ENCODE data around the gene SCN3A. TPM values are rescaled to one million over a fixed set of nuclear protein-coding genes. Genes with fewer than 3 reads are reported as not detected.

The SCN3A gene
- total RNA-seq, 2 donors from 2014 or later, result 0.40 to 0.80 TPM

GRCh38 chr2:165113414-165113813 is 90.4 kb downstream of the SCN3A start:
- no peaks in the 10 kb centered on the region for H3K36me3 ChIP-seq
- no peak for DNase-seq
- no peaks in the 10 kb centered on the region for H3K27me3 ChIP-seq
- no peak overlapping the region for H3K27ac ChIP-seq
- H3K4me1 ChIP-seq, result no peaks in the 10 kb centered on the region
- H3K4me3 ChIP-seq, result no peak overlapping the region
- intact Hi-C loops (cut with DNase I), result no loop called here
- no peaks in the 10 kb centered on the region for H3K9me3 ChIP-seq
- TF ChIP-seq, protein P1, sequence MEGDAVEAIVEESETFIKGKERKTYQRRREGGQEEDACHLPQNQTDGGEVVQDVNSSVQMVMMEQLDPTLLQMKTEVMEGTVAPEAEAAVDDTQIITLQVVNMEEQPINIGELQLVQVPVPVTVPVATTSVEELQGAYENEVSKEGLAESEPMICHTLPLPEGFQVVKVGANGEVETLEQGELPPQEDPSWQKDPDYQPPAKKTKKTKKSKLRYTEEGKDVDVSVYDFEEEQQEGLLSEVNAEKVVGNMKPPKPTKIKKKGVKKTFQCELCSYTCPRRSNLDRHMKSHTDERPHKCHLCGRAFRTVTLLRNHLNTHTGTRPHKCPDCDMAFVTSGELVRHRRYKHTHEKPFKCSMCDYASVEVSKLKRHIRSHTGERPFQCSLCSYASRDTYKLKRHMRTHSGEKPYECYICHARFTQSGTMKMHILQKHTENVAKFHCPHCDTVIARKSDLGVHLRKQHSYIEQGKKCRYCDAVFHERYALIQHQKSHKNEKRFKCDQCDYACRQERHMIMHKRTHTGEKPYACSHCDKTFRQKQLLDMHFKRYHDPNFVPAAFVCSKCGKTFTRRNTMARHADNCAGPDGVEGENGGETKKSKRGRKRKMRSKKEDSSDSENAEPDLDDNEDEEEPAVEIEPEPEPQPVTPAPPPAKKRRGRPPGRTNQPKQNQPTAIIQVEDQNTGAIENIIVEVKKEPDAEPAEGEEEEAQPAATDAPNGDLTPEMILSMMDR (IDR thresholded peaks at IDR 0.05), result no peak
- no peak overlapping the region for H3K9ac ChIP-seq (ENCODE audit: low read depth in 2 of 2, low read length in 2 of 2)

DNA sequence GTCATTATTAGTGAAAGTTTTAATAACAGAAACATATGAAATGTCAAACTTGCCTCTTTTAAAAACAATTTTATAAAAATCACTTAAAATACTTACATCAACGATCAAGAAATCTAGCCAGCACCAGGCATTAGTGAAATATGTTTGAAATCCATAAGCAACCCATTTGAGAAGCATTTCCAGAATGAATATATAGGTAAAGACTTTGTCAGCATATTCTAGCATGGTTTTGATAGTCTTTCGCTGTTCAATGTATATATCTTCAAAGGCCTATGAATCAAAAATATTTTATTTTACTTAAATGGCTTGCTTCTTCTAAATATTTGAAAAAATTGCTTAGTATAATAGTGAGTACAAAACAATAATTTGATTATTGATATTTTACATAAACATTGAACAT is 91.1 kb downstream of the SCN3A start:
- Histone ChIP-seq H3K4me3 (no peak overlapping the region), H3K27me3 (no peaks in the 10 kb centered on the region), H3K9me3 (no peaks in the 10 kb centered on the region), H3K4me1 (no peaks in the 10 kb centered on the region), H3K27ac (no peak overlapping the region), H3K9ac (ENCODE audit: low read depth in 2 of 2, low read length in 2 of 2) (no peak overlapping the region), H3K36me3 (no peaks in the 10 kb centered on the region)
- intact Hi-C loops (cut with DNase I), result no loop called here
- no peak for DNase-seq
- TF ChIP-seq, protein P1 (IDR thresholded peaks at IDR 0.05), result no peak

- no peak for DNase-seq
- intact Hi-C loops (cut with DNase I), result no loop called here
- Histone ChIP-seq H3K4me3 (no peak overlapping the region), H3K9me3 (no peaks in the 10 kb centered on the region), H3K4me1 (no peaks in the 10 kb centered on the region), H3K9ac (ENCODE audit: low read depth in 2 of 2, low read length in 2 of 2) (no peak overlapping the region), H3K27ac (no peak overlapping the region), H3K27me3 (no peaks in the 10 kb centered on the region), H3K36me3 (no peaks in the 10 kb centered on the region)
- TF ChIP-seq, protein P1 (IDR thresholded peaks at IDR 0.05), result no peak
Measured at GRCh38 chr2:165112133-165112573, 91.7 kb downstream of the SCN3A start.

- Histone ChIP-seq H3K9ac (ENCODE audit: low read depth in 2 of 2, low read length in 2 of 2) (no peak overlapping the region), H3K9me3 (no peaks in the 10 kb centered on the region), H3K27ac (no peak overlapping the region), H3K4me1 (no peaks in the 10 kb centered on the region), H3K36me3 (no peaks in the 10 kb centered on the region), H3K4me3 (no peak overlapping the region), H3K27me3 (no peaks in the 10 kb centered on the region)
- no peak for DNase-seq
- TF ChIP-seq, protein P1 (IDR thresholded peaks at IDR 0.05), result no peak
- intact Hi-C loops (cut with DNase I), result no loop called here
Measured at GRCh38 chr2:165110394-165110793, 93.5 kb downstream of the SCN3A start.

- H3K4me3 ChIP-seq, result no peak overlapping the region
- no peak overlapping the region for H3K27ac ChIP-seq
- no peaks in the 10 kb centered on the region for H3K27me3 ChIP-seq
- no peak overlapping the region for H3K9ac ChIP-seq (ENCODE audit: low read depth in 2 of 2, low read length in 2 of 2)
- no peaks in the 10 kb centered on the region for H3K4me1 ChIP-seq
- DNase-seq, result no peak
- H3K36me3 ChIP-seq, result no peaks in the 10 kb centered on the region
- intact Hi-C loops (cut with DNase I), result no loop called here
- TF ChIP-seq, protein P1 (IDR thresholded peaks at IDR 0.05), result no peak
- no peaks in the 10 kb centered on the region for H3K9me3 ChIP-seq
Measured at GRCh38 chr2:165109915-165110314, 93.9 kb downstream of the SCN3A start.

- Histone ChIP-seq H3K27ac (no peak overlapping the region), H3K36me3 (no peaks in the 10 kb centered on the region), H3K4me3 (no peak overlapping the region), H3K9me3 (no peaks in the 10 kb centered on the region), H3K27me3 (no peaks in the 10 kb centered on the region), H3K4me1 (no peaks in the 10 kb centered on the region), H3K9ac (ENCODE audit: low read depth in 2 of 2, low read length in 2 of 2) (no peak overlapping the region)
- TF ChIP-seq, protein P1 (IDR thresholded peaks at IDR 0.05), result no peak
- intact Hi-C loops (cut with DNase I), result no loop called here
- DNase-seq, result no peak
Measured at GRCh38 chr2:165105926-165106325, 97.9 kb downstream of the SCN3A start.
